K562 (cell line): ENCODE results near the gene SAMD14. TPM values are rescaled to one million over a fixed set of nuclear protein-coding genes. Genes with fewer than 3 reads are reported as not detected.
A peak's percentile ranks its signal among the peaks of the same experiment; 100 is the strongest.

Experiments used
- ATAC-seq: fragments of 200-7000 bp; cut with Tn5 transposase; 3 replicates; pipeline ENCODE4 v1.9.1; 2020; ENCODE audit warnings: moderate library complexity
- BruUV-seq: library from RNA; stranded (reverse); fragments of 400-500 nt; replicated peaks from 2 replicates; lab custom pipeline; 2021; lab: Mats Ljungman, UMichigan
- CTCF ChIA-PET: fragments of 300-600 bp; formaldehyde crosslinking; extraction: SDS; loops from one replicate; lab custom pipeline; 2021; ENCODE audit warnings: low intra/inter-chr PET ratio; lab: Yijun Ruan, JAX
- POLR2A ChIA-PET: fragments of 300-600, 350-650 bp; sonication (Branson Sonifier 250); formaldehyde crosslinking; extraction: SDS; loops from one replicate; lab custom pipeline; 2021; ENCODE audit warnings: antibody characterized with exemption, inconsistent platforms; lab: Yijun Ruan, JAX
- DNase-seq, 4 experiments: peaks; one replicate each; pipeline versions ENCODE4 v3.0.0 to v3.0.0-alpha.2; 2011 to 2018; ENCODE audit warnings: low spot score in 3 of 4, mixed read lengths in 3 of 4; ENCODE audit errors: extremely low read depth in 1 of 4
- FAIRE-seq: peaks from 2 replicates; lab custom pipeline; 2011; peaks lifted over from hg19 to GRCh38; lab: Jason Lieb, UNC
- H2AFZ ChIP-seq: 2 replicates; pipeline ENCODE4 v1.6.0; 2011; ENCODE audit warnings: low read depth, low read length, control low read depth, inconsistent platforms
- H3K27ac ChIP-seq: fragments of 200-600 bp; 3 replicates; pipeline ENCODE4 v1.8.0; 2011; ENCODE audit warnings: low read depth, mild to moderate bottlenecking, control low read depth, inconsistent platforms, low read length, moderate library complexity, mixed read lengths; ENCODE audit errors: extremely low read depth
- H3K27me3 ChIP-seq, 2 experiments: fragments of 300-600 bp in 1 of 2; 2 replicates in 1 of 2; 3 replicates in 1 of 2; pipeline versions ENCODE4 v1.6.0 to v1.8.0; 2011; ENCODE audit warnings: inconsistent platforms in 2 of 2, low read length in 2 of 2, mild to moderate bottlenecking in 1 of 2, mixed read lengths in 1 of 2, moderate library complexity in 1 of 2; ENCODE audit not compliant: control insufficient read depth in 2 of 2, insufficient read depth in 2 of 2
- H3K36me3 ChIP-seq: fragments of 300-600 bp; 3 replicates; pipeline ENCODE4 v1.8.0; 2011; ENCODE audit warnings: mild to moderate bottlenecking, low read length, inconsistent platforms; ENCODE audit not compliant: control insufficient read depth, insufficient read depth
- H3K4me1 ChIP-seq, 2 experiments: fragments of 200-600 bp in 1 of 2; replicated peaks in 1 of 2; 2 replicates in 1 of 2; 3 replicates in 1 of 2; pipeline versions ENCODE4 v1.5.1 to v1.8.0; 2011; ENCODE audit warnings: inconsistent platforms in 2 of 2, low read length in 2 of 2, mild to moderate bottlenecking in 1 of 2, mixed read lengths in 1 of 2, moderate library complexity in 1 of 2; ENCODE audit not compliant: control insufficient read depth in 2 of 2, insufficient read depth in 2 of 2
- H3K4me2 ChIP-seq: 2 replicates; pipeline ENCODE4 v1.6.1; 2011; ENCODE audit warnings: low read length, control low read depth, inconsistent platforms, mixed read lengths; ENCODE audit not compliant: insufficient read depth
- H3K4me3 ChIP-seq: fragments of 200-600 bp; sonication (generic), shearing (Covaris generic); 2 replicates; pipeline ENCODE4 v1.5.1; 2016; ENCODE audit warnings: control low read depth, inconsistent platforms
- H3K79me2 ChIP-seq: fragments of 200-600 bp; 3 replicates; pipeline ENCODE4 v1.8.0; 2011; ENCODE audit warnings: low read length, inconsistent platforms; ENCODE audit not compliant: control insufficient read depth, insufficient read depth
- H3K9ac ChIP-seq, 2 experiments: 2 replicates each; pipeline versions ENCODE4 v1.6.0 to v1.6.1; 2011; ENCODE audit warnings: low read depth in 2 of 2, low read length in 2 of 2, control low read depth in 1 of 2, inconsistent platforms in 1 of 2, mild to moderate bottlenecking in 1 of 2, mixed read lengths in 1 of 2; ENCODE audit not compliant: insufficient read depth in 1 of 2
- H3K9me1 ChIP-seq: one replicate; pipeline ENCODE4 v1.6.0; 2011; ENCODE audit warnings: inconsistent platforms, mild to moderate bottlenecking, low read length, moderate library complexity; ENCODE audit not compliant: control insufficient read depth, insufficient read depth
- H3K9me3 ChIP-seq: replicated peaks from 2 replicates; pipeline ENCODE4 v1.5.1; 2011; ENCODE audit warnings: low read depth, low read length, inconsistent platforms; ENCODE audit not compliant: control insufficient read depth, insufficient read depth
- H4K20me1 ChIP-seq: replicated peaks from 2 replicates; pipeline ENCODE4 v1.6.1; 2011; ENCODE audit warnings: low read length, inconsistent platforms, mixed read lengths; ENCODE audit not compliant: control insufficient read depth, insufficient read depth
- E2F6 ChIP-seq, 2 experiments: IDR thresholded peaks; 2 replicates each; pipeline ENCODE4 v1.6.1; 2011; ENCODE audit warnings: borderline replicate concordance in 1 of 2, control low read depth in 1 of 2, low read depth in 1 of 2, low read length in 1 of 2, mild to moderate bottlenecking in 1 of 2, mixed read lengths in 1 of 2, moderate library complexity in 1 of 2; ENCODE audit not compliant: insufficient read depth in 1 of 2, insufficient read length in 1 of 2, poor library complexity in 1 of 2, severe bottlenecking in 1 of 2; ENCODE audit errors: extremely low read depth in 1 of 2
- SRSF7 ChIP-seq: fragments of 200-400 bp; formaldehyde crosslinking; optimal IDR thresholded peaks from 2 replicates; pipeline ENCODE3; 2017; ENCODE audit warnings: mild to moderate bottlenecking, low read depth, low read length
- ZFP36 ChIP-seq: fragments of 150-350 bp; IDR thresholded peaks from 2 replicates; pipeline ENCODE4 v1.6.1; 2018; ENCODE audit warnings: low read length, low read depth; ENCODE audit not compliant: partially characterized antibody
- ZNF12 ChIP-seq: sonication (generic); formaldehyde crosslinking; IDR thresholded peaks from 2 replicates; pipeline ENCODE4 v1.4.0; 2020; ENCODE audit warnings: mild to moderate bottlenecking, missing genetic modification reagents
- ZNF134 ChIP-seq: fragments of 250-450 bp; sonication (Bioruptor Pico); conservative IDR thresholded peaks from 2 replicates; pipeline ENCODE4 v1.4.0; 2020
- WGBS: fragments of 100-300 bp; shearing (Covaris generic); methylation state at CpG from one replicate; pipeline ENCODE4 v1.1.6; 2016; ENCODE audit warnings: low coverage, mixed read lengths; ENCODE audit not compliant: insufficient coverage; ENCODE audit errors: missing lambda C conversion rate; 5-methylcytosine and 5-hydroxymethylcytosine counted together
- in situ Hi-C: fragments of 300-500 bp; cut with MboI; formaldehyde crosslinking; loops from 4 replicates; pipeline ENCODE4 v1.15.0; 2018; ENCODE audit warnings: inconsistent platforms, mixed read lengths
- intact Hi-C: fragments of 100-400 bp; cut with micrococcal nuclease; formaldehyde crosslinking; loops from 2 replicates; pipeline ENCODE4 v1.14.2; 2022
- polyA plus RNA-seq, 8 experiments: library from polyadenylated mRNA; depleted of rRNA in 4 of 8; stranded (reverse) in 5 of 8; unstranded in 3 of 8; fragments of >200 nt; fragmentation: Nextera tagmentation in 2 of 8; fragmentation: Illumina TruSeq in 1 of 8; extraction: Ambion mirVana in 2 of 8; extraction: Trizol in 1 of 8; gene quantifications; 2 replicates each; pipeline versions ENCODE4 v1.2.1 to v1.2.3, GENCODE V29; 2011 to 2014; ENCODE audit warnings: inconsistent platforms in 1 of 8, missing spikeins in 1 of 8
- total RNA-seq, 7 experiments: library from RNA; depleted of rRNA in 6 of 7; stranded (reverse); fragments of >200 nt in 6 of 7; fragmentation: Illumina TruSeq in 2 of 7; extraction: Trizol in 2 of 7; gene quantifications; 2 replicates each; pipeline versions ENCODE4 v1.2.1 to v1.2.3, GENCODE V29; 2011 to 2021; ENCODE audit warnings: low replicate concordance in 1 of 7

Gene SAMD14
- total and polyA plus RNA-seq, 9 of the 15 experiments (the other 6 are each of a cell fraction or from before 2014, with no cell fraction given) = 0.04 to 0.07 TPM; not detected in 7

GRCh38 chr17:50168319-50168718 is 38.4 kb upstream of the SAMD14 start:
- WGBS = 14% methylated on average over 12 of the region's 13 CpGs
- Histone ChIP-seq H3K36me3 (no peaks in the 10 kb centered on the region), H3K9me1 (no peaks in the 10 kb centered on the region), H3K4me2 (no peak overlapping the region), H3K79me2 (no peaks in the 10 kb centered on the region), H2AFZ (no peak overlapping the region), H3K9ac (no peak overlapping the region), H3K27ac (no peak overlapping the region), H4K20me1 (peaks cover 13% of the 10 kb centered on the region), H3K4me3 (no peak overlapping the region), H3K4me1 (peaks cover 0 to 18% of the 10 kb centered on the region in 2 experiments; a peak in 1 of 5 replicates), H3K9me3 (no peaks in the 10 kb centered on the region), H3K27me3 (peaks cover 2 to 18% of the 10 kb centered on the region in 2 experiments; a peak in 2 of 5 replicates)
- in situ Hi-C loops = no loop called here
- CTCF ChIA-PET = interaction anchor here (1.5 to 1.8 kb wide), 2 partner anchors 30 to 129 kb away, joined by 9 to 16 read pairs; no protein-coding TSS in a partner anchor
- no peak for ATAC-seq
- intact Hi-C loops = no loop called here
- no peak for FAIRE-seq
- TF ChIP-seq ZNF134 (CRISPR knock-in tag) (0 out of 2 replicates have a peak, but pooled peaks have one; percentile 14), ZNF12 (CRISPR knock-in tag) (no peak), ZFP36 (peak; percentile 85), E2F6 (IDR thresholded peaks at IDR 0.05; ENCODE audit: borderline replicate concordance in 1 of 2, extremely low read depth in 1 of 2, insufficient read depth in 1 of 2, insufficient read length in 1 of 2, low read depth in 1 of 2, low read length in 1 of 2, poor library complexity in 1 of 2, severe bottlenecking in 1 of 2) (peak in 1 of 2 experiments; percentile 2), SRSF7 (no peak)
- POLR2A ChIA-PET = interaction anchor here (0.7 kb wide), 1 partner anchor 10 kb away, joined by 3 read pairs; no protein-coding TSS in a partner anchor
- BruUV-seq = no TSS peak
- DNase-seq = no peak
